NCI-H2196 treated with DMSO at 0.1 percent for 48 hours (cell line): Measurements from ENCODE around the gene PRMT7.
A peak's percentile ranks its signal among the peaks of the same experiment; 100 is the strongest.

ENCODE experiments used
- DNase-seq: peaks from one replicate; lab custom pipeline; 2025; ENCODE audit not compliant: unreplicated experiment; lab: John Stamatoyannopoulos, UW

Gene PRMT7, protein sequence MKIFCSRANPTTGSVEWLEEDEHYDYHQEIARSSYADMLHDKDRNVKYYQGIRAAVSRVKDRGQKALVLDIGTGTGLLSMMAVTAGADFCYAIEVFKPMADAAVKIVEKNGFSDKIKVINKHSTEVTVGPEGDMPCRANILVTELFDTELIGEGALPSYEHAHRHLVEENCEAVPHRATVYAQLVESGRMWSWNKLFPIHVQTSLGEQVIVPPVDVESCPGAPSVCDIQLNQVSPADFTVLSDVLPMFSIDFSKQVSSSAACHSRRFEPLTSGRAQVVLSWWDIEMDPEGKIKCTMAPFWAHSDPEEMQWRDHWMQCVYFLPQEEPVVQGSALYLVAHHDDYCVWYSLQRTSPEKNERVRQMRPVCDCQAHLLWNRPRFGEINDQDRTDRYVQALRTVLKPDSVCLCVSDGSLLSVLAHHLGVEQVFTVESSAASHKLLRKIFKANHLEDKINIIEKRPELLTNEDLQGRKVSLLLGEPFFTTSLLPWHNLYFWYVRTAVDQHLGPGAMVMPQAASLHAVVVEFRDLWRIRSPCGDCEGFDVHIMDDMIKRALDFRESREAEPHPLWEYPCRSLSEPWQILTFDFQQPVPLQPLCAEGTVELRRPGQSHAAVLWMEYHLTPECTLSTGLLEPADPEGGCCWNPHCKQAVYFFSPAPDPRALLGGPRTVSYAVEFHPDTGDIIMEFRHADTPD

DNA sequence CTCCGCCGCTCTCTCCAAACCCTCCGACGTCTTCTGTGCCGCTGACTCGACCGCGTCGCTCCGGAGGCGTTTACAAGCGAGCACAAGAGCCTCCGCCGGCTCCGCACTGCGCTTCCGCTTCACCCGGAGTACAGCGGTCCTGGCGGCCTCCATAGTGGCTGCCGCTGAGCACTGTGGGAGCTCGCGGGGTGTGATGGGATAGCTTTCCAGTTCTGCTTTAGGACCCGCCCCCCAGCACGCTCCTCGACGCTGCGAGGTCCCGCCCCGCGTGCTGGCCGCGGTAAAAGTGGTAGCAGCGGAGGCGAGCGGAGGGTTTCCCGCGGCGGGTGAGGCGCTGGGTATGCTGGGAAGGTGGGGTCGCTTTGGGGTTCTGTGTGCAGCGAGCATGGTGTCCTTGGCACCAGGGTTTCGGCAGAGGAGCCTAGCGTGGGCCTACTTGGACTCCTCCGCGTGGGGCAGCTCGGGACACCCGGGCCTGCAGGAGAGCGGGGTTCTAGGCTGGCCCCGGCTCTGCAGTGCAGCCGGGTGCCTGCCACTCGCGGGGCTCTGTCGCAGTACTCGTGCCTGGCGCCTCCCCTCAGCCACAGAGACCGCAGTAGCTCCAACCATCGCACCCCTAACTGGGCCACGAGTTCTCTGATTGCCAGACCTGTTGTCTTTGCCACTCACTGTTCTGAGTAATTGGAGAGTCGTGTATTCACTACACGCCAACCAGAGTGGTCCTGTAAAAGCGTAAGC lies at the start of gene PRMT7, which contains the start of gene SLC7A6OS:
TSS of gene PRMT7 (plus strand) at position 246 of the 738 bp plus-strand sequence. CDS start 4,961 bp downstream, outside the sequence.
TSS of gene SLC7A6OS (minus strand) at position 173 of the 738 bp plus-strand sequence. CDS start at position 153, 20 bp downstream.
- peak; percentile 62 for DNase-seq

GRCh38 chr16:68263559-68264127 lies 47.2 kb upstream of the PRMT7 start:
- no peak for DNase-seq

- no peak for DNase-seq
Observed at GRCh38 chr16:68264128-68265077, 46.4 kb upstream of the PRMT7 start, which contains the start of gene SLC7A6. Gene SLC7A6, plus strand, starts transcription at chr16:68264526. Its CDS starts 10,201 bp downstream, at chr16:68274727.

DNA sequence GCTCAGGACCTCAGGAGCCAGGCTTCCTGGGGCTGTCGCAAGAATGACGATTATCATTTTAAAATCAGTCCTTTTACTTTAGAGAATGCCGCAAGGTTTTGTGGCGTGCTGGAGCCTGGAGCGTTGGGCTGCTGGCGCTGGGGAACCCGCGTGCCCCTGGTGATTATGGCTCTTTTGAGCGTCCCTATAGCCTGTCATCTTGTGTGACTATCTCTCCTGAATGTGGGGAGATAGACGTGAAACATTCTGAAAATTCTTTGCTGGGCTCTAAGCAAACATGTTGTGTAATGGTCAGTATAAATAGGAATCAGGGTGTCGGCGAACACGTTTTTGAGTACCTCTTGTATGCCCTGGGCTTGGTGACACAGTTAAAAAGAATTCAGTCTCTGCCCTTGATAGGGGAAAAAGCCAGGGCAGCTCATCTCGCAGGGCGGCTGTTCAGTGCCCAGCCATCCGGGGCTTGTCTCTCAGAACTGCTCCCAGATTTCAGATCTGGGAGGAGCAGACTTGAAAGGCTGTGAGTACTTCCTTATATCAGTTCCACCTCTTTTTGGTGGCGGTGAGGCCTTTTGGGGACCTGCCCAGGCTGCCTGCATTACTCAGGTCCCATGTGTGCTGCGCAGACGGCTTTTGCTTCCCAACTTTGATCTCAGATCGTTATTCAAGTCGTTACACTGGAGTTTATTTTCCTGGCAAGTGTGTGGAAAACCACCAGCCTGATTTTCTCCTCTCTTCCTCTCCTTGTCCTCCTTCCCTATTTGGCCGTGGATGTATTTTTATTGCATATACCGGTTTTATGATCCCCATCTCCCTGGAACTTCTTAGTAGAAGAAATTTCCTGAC lies 45.5 kb upstream of the PRMT7 start:
- DNase-seq = no peak

DNA sequence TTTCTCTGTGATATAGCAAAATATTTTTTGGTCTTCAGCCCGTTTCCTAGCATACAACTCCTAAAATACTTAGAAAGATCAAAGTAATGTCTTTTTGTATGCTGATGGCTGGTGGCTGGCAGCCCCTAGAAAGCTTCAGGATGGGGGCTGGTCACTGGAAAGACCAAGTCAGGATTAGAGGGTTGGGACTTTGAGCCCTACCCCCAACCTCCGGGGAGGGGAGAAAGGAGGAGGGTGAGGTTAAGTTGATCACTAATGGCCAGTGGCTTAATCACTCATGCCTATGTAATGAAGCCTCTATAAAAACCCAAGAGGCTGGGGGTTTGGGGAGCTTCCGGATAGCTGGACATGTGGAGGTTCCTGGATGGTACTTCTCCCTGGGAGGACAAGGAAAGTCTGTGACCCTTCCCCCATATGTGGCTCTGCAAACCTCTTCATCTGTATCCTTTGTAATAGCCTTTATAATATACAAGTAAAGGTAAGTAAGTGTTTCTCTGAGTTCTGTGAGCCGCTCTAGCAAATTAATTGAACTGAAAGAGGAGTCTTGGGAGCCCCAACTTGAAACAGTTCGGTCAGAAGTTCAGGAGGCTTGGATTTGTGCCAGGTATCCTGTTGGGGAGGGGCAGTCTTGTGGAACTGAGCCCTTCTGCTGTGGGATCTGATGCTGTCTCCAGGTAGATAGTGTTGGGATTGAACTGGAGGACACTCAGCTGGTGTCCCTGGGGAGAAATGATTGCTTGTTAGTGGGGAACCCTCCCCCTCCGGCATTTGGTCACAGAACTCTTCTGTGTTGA lies 43.0 kb upstream of the PRMT7 start:
- no peak for DNase-seq

GRCh38 chr16:68269793-68270192 lies 41.0 kb upstream of the PRMT7 start:
- no peak for DNase-seq

DNA sequence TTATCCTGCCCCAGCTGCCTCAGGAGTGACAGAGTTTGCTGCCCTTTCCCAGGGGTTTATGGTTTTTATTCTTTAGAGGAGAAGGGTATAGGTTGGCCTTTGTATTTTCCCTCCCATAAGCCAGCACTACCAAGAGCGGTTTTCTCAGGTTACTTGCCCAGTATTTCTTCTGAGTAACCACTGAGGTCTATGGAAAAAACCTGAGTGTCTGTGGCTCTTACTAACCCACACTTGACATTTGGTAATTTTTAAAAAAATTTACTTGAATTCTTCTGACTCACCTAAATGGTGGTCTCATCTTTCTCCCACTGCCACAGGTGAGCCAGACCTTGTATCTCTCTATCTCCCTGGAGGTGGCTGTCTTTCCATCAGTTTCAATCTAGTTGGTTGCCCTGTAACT lies 40.5 kb upstream of the PRMT7 start:
- no peak for DNase-seq

- DNase-seq = peak; percentile 49
Observed at GRCh38 chr16:68272507-68273209, 38.2 kb upstream of the PRMT7 start.

DNA sequence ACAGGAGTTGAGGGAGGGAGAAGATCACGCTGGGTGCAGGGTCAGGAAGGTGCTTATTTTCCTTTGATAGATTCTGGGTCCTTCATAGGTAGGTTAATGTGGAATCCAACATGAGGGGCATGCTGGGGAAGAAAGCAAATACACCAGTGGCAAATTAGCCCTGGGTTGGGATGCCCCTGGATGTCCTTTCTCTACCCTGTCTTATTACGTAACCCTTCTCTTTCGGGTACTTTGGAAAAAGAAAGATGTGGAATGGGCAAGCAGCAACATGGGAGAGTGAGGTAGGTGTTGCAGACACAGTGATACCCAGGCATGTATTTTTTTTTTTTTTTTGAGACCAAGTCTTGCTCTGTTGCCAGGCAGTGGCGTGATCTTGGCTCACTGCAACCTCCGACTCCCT lies 37.4 kb upstream of the PRMT7 start:
- DNase-seq = no peak

DNA sequence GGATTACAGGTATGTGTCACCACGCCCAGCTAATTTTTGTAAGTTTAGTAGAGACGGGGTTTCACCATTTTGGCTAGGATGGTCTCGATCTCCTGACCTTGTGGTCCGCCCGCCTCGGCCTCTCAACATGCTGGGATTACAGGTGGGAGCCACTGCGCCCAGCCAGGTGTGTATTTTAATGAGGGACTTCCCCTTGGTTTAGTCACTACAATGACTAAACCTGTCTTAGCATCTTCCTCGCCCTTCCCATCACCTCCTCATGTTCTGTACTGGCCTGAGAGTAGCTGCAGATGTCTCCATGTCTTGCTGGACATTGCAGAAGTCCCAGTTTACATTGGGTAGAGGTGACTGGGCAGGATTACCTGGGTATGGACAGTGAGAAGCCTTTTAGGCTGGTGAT lies 36.9 kb upstream of the PRMT7 start:
- no peak for DNase-seq

GRCh38 chr16:68274441-68274840 lies 36.4 kb upstream of the PRMT7 start:
- no peak for DNase-seq

DNA sequence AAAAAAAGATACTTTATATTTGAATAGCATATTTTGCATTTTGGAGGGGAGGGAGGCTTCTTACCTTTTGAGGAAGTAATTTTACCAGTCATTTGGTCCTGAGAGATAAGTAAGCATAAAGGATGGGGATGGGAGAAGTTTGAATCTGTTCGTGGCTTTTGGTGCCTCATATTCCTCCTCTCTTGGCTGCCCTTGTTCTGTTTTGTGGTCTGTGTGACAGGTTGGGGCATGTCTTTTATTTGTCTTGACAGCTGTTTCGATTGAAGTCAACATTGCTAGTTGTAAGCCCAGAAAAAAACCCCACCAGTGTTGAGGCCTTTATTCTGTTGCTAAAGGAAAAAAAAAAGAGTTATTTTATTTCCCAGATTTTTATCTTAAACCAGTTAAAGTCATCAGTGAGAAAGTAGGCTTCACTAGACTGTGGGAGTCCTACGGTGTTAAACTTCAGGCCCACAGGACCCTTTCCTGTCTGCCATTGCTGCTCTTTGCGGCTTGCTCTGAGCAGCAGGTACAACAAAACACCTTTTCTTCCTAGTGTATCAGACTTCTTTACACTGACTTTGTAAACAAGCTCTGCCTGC lies 35.1 kb upstream of the PRMT7 start:
- peak; percentile 9 for DNase-seq

GRCh38 chr16:68276223-68276622 lies 34.6 kb upstream of the PRMT7 start:
- no peak for DNase-seq

DNA sequence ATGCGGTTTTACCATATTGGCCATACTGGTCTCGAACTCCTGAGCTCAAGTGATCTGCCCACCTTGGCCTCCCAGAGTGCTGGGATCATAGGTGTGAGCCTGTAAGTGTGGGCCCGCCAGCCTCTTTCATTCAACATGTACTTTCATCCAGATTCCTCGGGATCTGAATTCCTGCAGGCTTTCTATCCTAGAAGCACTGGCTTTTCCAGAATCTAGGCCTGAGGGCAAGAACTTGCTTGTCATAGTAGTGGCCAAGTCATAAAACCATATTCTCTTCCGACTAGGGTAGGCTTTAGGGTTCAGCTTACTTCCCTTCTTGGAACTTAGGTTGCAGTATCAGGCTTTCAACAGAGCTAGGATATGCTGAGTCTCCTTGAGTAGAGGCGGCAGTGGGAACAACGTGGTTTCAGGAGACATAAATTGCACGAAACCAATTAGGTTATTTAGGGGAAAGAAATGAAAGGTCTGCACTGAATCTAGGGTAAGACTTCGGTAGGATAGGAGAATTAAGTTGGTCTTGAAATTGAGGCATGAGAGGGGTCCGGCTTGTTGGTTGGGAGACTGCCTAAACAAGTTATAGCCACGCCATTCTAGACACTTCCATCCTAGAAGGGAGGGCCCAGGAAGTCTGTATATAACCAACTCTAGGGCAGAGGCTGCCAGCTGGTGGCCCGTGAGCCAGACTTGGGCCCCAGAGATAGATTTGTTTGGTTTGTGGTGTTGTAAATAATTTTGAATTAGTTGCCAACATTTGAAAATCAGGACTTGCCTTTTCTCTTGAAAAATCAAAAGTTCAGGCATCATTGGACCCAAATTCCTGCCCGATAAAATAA lies 30.9 kb upstream of the PRMT7 start:
- no peak for DNase-seq

DNA sequence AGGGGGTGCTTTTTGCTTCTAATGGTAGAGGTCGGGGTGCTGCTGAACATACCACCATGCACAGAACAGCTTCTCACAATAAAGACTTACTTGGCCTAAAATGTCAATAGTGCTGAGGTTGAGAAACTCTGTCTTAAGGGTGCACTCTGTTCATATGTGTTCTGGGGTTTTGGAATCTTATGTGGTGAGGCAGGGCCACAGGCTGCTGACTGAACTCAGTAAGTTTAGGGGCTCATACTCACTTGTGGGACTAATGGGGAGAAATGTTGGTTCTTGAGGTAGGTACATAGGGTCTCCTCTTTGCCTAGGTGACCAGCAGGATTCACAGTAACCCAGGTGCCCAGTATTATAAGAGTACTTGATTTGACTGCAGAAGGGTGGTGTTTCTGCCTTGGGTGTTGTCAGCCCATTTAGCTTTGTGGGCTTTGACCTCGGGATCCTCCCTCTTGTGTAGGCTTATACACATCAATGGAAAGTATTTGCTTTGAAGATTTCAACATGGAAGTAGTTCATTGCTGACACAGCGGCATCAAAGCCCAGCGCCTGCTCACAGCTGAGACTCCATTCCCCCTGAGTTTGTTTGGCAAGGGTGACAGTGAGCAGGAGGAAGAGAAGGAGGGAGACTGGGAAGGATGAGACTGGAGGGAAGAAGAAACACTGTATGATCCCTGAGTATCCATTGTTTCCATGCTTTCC lies 29.3 kb upstream of the PRMT7 start:
- DNase-seq = no peak

GRCh38 chr16:68282064-68282452 lies 28.8 kb upstream of the PRMT7 start:
- DNase-seq = no peak
